ENCODE results near the gene DENND5A.

- TF ChIP-seq, protein P1, sequence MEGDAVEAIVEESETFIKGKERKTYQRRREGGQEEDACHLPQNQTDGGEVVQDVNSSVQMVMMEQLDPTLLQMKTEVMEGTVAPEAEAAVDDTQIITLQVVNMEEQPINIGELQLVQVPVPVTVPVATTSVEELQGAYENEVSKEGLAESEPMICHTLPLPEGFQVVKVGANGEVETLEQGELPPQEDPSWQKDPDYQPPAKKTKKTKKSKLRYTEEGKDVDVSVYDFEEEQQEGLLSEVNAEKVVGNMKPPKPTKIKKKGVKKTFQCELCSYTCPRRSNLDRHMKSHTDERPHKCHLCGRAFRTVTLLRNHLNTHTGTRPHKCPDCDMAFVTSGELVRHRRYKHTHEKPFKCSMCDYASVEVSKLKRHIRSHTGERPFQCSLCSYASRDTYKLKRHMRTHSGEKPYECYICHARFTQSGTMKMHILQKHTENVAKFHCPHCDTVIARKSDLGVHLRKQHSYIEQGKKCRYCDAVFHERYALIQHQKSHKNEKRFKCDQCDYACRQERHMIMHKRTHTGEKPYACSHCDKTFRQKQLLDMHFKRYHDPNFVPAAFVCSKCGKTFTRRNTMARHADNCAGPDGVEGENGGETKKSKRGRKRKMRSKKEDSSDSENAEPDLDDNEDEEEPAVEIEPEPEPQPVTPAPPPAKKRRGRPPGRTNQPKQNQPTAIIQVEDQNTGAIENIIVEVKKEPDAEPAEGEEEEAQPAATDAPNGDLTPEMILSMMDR (IDR thresholded peaks at IDR 0.05; ENCODE audit: low read depth, low read length) = no peak
- TF ChIP-seq MYC (IDR thresholded peaks at IDR 0.05; ENCODE audit: low read depth, low read length) (no peak), POLR2A (IDR thresholded peaks at IDR 0.05; ENCODE audit: extremely low read depth, insufficient read length) (no peak)
- TF ChIP-seq, protein P2, sequence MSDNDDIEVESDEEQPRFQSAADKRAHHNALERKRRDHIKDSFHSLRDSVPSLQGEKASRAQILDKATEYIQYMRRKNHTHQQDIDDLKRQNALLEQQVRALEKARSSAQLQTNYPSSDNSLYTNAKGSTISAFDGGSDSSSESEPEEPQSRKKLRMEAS (IDR thresholded peaks at IDR 0.05; ENCODE audit: low read depth, low read length) = no peak
Measured at GRCh38 chr11:9267680-9268079, 2.5 kb upstream of the DENND5A start.
